Epithelial cell of esophagus (primary cell): Measurements from ENCODE around the gene PRMT9.
A peak's percentile ranks its signal among the peaks of the same experiment; 100 is the strongest.

ENCODE experiments used
- DNase-seq: peaks from one replicate; pipeline ENCODE4 v3.0.0; 2010; ENCODE audit warnings: low read depth
- H3K4me3 ChIP-seq: 2 replicates; pipeline ENCODE4 v1.5.1; 2011; ENCODE audit warnings: mild to moderate bottlenecking, low read length, control low read depth
- CTCF ChIP-seq: IDR thresholded peaks from 2 replicates; pipeline ENCODE4 v1.5.1; 2011; ENCODE audit warnings: low read depth, mild to moderate bottlenecking, low read length, control low read depth, inconsistent platforms; ENCODE audit not compliant: insufficient read depth; ENCODE audit errors: missing control alignments

PRMT9 gene

GRCh38 chr4:147704846-147705245 lies 20.9 kb upstream of the PRMT9 start:
- H3K4me3 ChIP-seq: no peak overlapping the region
- DNase-seq: no peak
- TF ChIP-seq CTCF: no peak

GRCh38 chr4:147696866-147697265 lies 12.9 kb upstream of the PRMT9 start:
- no peak for TF ChIP-seq CTCF
- no peak for DNase-seq
- H3K4me3 ChIP-seq: no peak overlapping the region

GRCh38 chr4:147693218-147693617 lies 9.3 kb upstream of the PRMT9 start:
- no peak for TF ChIP-seq CTCF
- H3K4me3 ChIP-seq: no peak overlapping the region
- no peak for DNase-seq

GRCh38 chr4:147691820-147692219 lies 7.9 kb upstream of the PRMT9 start:
- no peak for TF ChIP-seq CTCF
- no peak for DNase-seq

GRCh38 chr4:147689067-147689466 lies 5.1 kb upstream of the PRMT9 start:
- TF ChIP-seq CTCF: no peak
- no peak for DNase-seq
- H3K4me3 ChIP-seq: no peak overlapping the region

More at GRCh38 chr4:147691820-147692219, 7.9 kb upstream of the PRMT9 start:
- H3K4me3 ChIP-seq: no peak overlapping the region

- TF ChIP-seq CTCF: no peak
- peak overlapping the region; percentile 87 for H3K4me3 ChIP-seq
- peak; percentile 29 for DNase-seq
Measured at GRCh38 chr4:147683188-147683591, 773 bp downstream of the PRMT9 start.

GRCh38 chr4:147682755-147683154 lies 1.2 kb downstream of the PRMT9 start:
- H3K4me3 ChIP-seq: peak overlapping the region; percentile 87
- no peak for TF ChIP-seq CTCF
- DNase-seq: no peak
